Neural cell (in vitro differentiated cells): ENCODE results near the gene THYN1. TPM values are rescaled to one million over a fixed set of nuclear protein-coding genes. Genes with fewer than 3 reads are reported as not detected.

Experiments used
- H2AFZ ChIP-seq: fragments of 200-600, 300-800 bp; sonication (generic), shearing (Covaris generic); 2 replicates; pipeline ENCODE4 v1.6.0; 2014; ENCODE audit warnings: low read depth, mild to moderate bottlenecking, antibody characterized with exemption, low read length, moderate library complexity
- H3F3A ChIP-seq: fragments of 200-600 bp; shearing (Covaris generic); 2 replicates; pipeline ENCODE4 v1.6.1; 2016; ENCODE audit warnings: mild to moderate bottlenecking, moderate library complexity, mixed read lengths, antibody characterized with exemption, low read length; ENCODE audit not compliant: insufficient read depth, poor library complexity, severe bottlenecking
- H3K27ac ChIP-seq: fragments of 200-600, 300-800 bp; sonication (generic), shearing (Covaris generic); 2 replicates; pipeline ENCODE4 v1.5.1; 2014; ENCODE audit warnings: mild to moderate bottlenecking, low read length, moderate library complexity
- H3K27me3 ChIP-seq: fragments of 300-800, 200-600 bp; sonication (generic), shearing (Covaris generic); 2 replicates; pipeline ENCODE4 v1.6.0; 2014; ENCODE audit warnings: mild to moderate bottlenecking, low read depth, low read length, moderate library complexity; ENCODE audit not compliant: insufficient read depth
- H3K36me3 ChIP-seq: fragments of 300-800, 200-600 bp; sonication (generic), shearing (Covaris generic); 2 replicates; pipeline ENCODE4 v1.5.1; 2014; ENCODE audit warnings: mild to moderate bottlenecking, antibody characterized with exemption, low read length, moderate library complexity; ENCODE audit not compliant: insufficient read depth
- H3K4me2 ChIP-seq: fragments of 300-800, 200-600 bp; sonication (generic), shearing (Covaris generic); 2 replicates; pipeline ENCODE4 v1.6.0; 2014; ENCODE audit warnings: mild to moderate bottlenecking, low read length
- H3K4me3 ChIP-seq: fragments of 300-800, 200-600 bp; sonication (generic), shearing (Covaris generic); 2 replicates; pipeline ENCODE4 v1.5.1; 2014; ENCODE audit warnings: mild to moderate bottlenecking, low read length, moderate library complexity
- H3K79me2 ChIP-seq: fragments of 200-600 bp; shearing (Covaris generic); replicated peaks from 2 replicates; pipeline ENCODE4 v1.6.0; 2014; ENCODE audit warnings: mild to moderate bottlenecking, low read length, moderate library complexity; ENCODE audit not compliant: insufficient read depth
- H3K9ac ChIP-seq: fragments of 300-800, 200-600 bp; sonication (generic), shearing (Covaris generic); 2 replicates; pipeline ENCODE4 v1.6.1; 2016; ENCODE audit warnings: mild to moderate bottlenecking, low read length, mixed read lengths
- H3K9me2 ChIP-seq: fragments of 200-600 bp; shearing (Covaris generic); 2 replicates; pipeline ENCODE4 v1.6.1; 2016; ENCODE audit warnings: mild to moderate bottlenecking, low read length, mixed read lengths; ENCODE audit not compliant: insufficient read depth
- H3K9me3 ChIP-seq: fragments of 200-600, 300-800 bp; sonication (generic), shearing (Covaris generic); 2 replicates; pipeline ENCODE4 v1.6.1; 2016; ENCODE audit warnings: mild to moderate bottlenecking, mixed run types, low read length, moderate library complexity, mixed read lengths
- H4K20me1 ChIP-seq: fragments of 200-600 bp; shearing (Covaris generic); 2 replicates; pipeline ENCODE4 v1.6.1; 2016; ENCODE audit warnings: mild to moderate bottlenecking, mixed run types; ENCODE audit not compliant: insufficient read depth
- EP300 ChIP-seq: fragments of 450-650 bp; conservative IDR thresholded peaks from 2 replicates; pipeline ENCODE4 v1.6.1; 2014; ENCODE audit warnings: antibody characterized with exemption, mild to moderate bottlenecking, moderate library complexity; ENCODE audit not compliant: poor library complexity, severe bottlenecking
- EZH2 ChIP-seq: fragments of 200-600, 300-800 bp; shearing (Covaris generic), sonication (generic); IDR thresholded peaks from 2 replicates; pipeline ENCODE4 v1.6.1; 2014; ENCODE audit warnings: antibody characterized with exemption, low read length, borderline replicate concordance, mild to moderate bottlenecking; ENCODE audit not compliant: insufficient read depth, poor library complexity, severe bottlenecking
- MXI1 ChIP-seq: fragments of 450-650 bp; conservative IDR thresholded peaks from 2 replicates; pipeline ENCODE4 v1.6.1; 2014; ENCODE audit warnings: antibody characterized with exemption, mild to moderate bottlenecking; ENCODE audit not compliant: poor library complexity, severe bottlenecking
- POLR2AphosphoS5 ChIP-seq: IDR thresholded peaks from 2 replicates; pipeline ENCODE4 v1.6.1; 2012
- RAD21 ChIP-seq: fragments of 450-650 bp; conservative IDR thresholded peaks from 2 replicates; pipeline ENCODE4 v1.6.1; 2014; ENCODE audit warnings: antibody characterized with exemption, mild to moderate bottlenecking, moderate library complexity
- SMC3 ChIP-seq: fragments of 450-650 bp; conservative IDR thresholded peaks from 2 replicates; pipeline ENCODE4 v1.6.1; 2014; ENCODE audit warnings: antibody characterized with exemption, mild to moderate bottlenecking, moderate library complexity; ENCODE audit not compliant: poor library complexity
- TAF1 ChIP-seq: IDR thresholded peaks from 2 replicates; pipeline ENCODE4 v1.6.1; 2012; ENCODE audit warnings: low read depth
- polyA plus RNA-seq: library from polyadenylated mRNA; depleted of rRNA; stranded (reverse); fragments of >200 nt; gene quantifications from 2 replicates; pipeline ENCODE4 v1.2.3, GENCODE V29; 2014
- TF ChIP-seq, protein P1 (sequence below): fragments of 450-650 bp; IDR thresholded peaks from 2 replicates; pipeline ENCODE4 v1.5.1; 2014; ENCODE audit warnings: antibody characterized with exemption, mild to moderate bottlenecking, moderate library complexity; ENCODE audit not compliant: poor library complexity, severe bottlenecking
- TF ChIP-seq, protein P2 (sequence below): IDR thresholded peaks from 2 replicates; pipeline ENCODE4 v1.6.1; 2012; ENCODE audit warnings: borderline replicate concordance

THYN1 gene
- polyA plus RNA-seq, 1 donor from 2014 or later = 164 TPM

DNA sequence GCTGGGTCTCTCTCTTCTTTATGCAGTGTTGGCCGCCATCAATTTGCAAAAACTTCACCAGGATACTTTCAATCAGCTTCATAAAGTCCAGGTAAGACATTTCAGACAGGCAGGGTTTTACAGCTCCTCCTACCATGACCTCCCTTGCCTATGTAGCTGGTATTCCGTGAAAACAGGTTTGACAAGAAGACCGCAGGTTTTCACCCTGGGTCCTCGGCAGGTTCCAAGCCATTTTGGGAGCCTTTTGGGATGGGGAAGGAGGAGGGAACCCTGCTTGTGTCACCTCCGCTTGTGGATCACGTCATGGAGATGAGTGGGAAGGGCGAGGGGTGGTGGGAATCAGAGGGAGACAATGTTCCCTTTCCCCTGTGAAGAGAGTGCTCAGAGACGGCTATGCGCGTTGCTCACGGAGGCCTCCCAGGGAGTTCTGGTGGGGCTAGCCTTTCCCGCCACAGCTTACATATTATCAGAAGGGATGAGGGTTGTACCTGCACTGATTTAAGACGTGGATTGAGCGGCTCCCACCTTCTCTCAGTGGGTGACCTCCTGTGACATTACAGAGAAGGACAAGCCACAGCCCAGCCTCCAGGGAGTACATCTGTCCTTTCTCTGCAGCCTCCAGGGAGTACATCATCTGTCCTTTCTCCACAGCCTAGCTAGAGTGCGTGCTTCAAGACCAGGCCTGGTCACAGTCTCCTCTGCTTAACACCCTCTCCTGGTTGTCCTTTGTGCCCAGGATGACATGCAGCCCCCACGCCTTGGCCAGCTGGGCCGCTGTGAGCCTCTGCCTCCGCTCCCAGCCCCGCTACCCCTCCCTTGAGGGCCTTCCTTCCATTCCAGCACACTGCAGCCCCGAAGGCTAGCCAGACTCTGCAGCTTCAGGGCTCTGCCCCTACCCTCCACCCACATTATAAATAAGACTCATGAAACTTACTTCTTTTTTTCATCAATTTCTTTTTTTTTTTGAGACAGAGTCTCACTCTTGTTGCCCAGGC lies 40.3 kb upstream of the THYN1 start:
- Histone ChIP-seq H3K79me2 (no peaks in the 10 kb centered on the region), H3K27me3 (no peaks in the 10 kb centered on the region), H3K36me3 (no peaks in the 10 kb centered on the region), H3K4me2 (no peak overlapping the region), H3K9ac (no peak overlapping the region), H3K9me3 (no peaks in the 10 kb centered on the region), H4K20me1 (no peaks in the 10 kb centered on the region), H3K4me3 (no peak overlapping the region), H3F3A (no peaks in the 10 kb centered on the region), H3K9me2 (no peaks in the 10 kb centered on the region), H3K27ac (no peak overlapping the region), H2AFZ (no peak overlapping the region)
- no peak for TF ChIP-seq MXI1
- no peak for TF ChIP-seq EP300
- TF ChIP-seq, protein P1, sequence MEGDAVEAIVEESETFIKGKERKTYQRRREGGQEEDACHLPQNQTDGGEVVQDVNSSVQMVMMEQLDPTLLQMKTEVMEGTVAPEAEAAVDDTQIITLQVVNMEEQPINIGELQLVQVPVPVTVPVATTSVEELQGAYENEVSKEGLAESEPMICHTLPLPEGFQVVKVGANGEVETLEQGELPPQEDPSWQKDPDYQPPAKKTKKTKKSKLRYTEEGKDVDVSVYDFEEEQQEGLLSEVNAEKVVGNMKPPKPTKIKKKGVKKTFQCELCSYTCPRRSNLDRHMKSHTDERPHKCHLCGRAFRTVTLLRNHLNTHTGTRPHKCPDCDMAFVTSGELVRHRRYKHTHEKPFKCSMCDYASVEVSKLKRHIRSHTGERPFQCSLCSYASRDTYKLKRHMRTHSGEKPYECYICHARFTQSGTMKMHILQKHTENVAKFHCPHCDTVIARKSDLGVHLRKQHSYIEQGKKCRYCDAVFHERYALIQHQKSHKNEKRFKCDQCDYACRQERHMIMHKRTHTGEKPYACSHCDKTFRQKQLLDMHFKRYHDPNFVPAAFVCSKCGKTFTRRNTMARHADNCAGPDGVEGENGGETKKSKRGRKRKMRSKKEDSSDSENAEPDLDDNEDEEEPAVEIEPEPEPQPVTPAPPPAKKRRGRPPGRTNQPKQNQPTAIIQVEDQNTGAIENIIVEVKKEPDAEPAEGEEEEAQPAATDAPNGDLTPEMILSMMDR = no peak
- no peak for TF ChIP-seq TAF1
- TF ChIP-seq POLR2AphosphoS5 = no peak
- TF ChIP-seq SMC3 = no peak
- TF ChIP-seq RAD21 = no peak
- TF ChIP-seq, protein P2, sequence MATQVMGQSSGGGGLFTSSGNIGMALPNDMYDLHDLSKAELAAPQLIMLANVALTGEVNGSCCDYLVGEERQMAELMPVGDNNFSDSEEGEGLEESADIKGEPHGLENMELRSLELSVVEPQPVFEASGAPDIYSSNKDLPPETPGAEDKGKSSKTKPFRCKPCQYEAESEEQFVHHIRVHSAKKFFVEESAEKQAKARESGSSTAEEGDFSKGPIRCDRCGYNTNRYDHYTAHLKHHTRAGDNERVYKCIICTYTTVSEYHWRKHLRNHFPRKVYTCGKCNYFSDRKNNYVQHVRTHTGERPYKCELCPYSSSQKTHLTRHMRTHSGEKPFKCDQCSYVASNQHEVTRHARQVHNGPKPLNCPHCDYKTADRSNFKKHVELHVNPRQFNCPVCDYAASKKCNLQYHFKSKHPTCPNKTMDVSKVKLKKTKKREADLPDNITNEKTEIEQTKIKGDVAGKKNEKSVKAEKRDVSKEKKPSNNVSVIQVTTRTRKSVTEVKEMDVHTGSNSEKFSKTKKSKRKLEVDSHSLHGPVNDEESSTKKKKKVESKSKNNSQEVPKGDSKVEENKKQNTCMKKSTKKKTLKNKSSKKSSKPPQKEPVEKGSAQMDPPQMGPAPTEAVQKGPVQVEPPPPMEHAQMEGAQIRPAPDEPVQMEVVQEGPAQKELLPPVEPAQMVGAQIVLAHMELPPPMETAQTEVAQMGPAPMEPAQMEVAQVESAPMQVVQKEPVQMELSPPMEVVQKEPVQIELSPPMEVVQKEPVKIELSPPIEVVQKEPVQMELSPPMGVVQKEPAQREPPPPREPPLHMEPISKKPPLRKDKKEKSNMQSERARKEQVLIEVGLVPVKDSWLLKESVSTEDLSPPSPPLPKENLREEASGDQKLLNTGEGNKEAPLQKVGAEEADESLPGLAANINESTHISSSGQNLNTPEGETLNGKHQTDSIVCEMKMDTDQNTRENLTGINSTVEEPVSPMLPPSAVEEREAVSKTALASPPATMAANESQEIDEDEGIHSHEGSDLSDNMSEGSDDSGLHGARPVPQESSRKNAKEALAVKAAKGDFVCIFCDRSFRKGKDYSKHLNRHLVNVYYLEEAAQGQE = no peak
- no peak for TF ChIP-seq EZH2

DNA sequence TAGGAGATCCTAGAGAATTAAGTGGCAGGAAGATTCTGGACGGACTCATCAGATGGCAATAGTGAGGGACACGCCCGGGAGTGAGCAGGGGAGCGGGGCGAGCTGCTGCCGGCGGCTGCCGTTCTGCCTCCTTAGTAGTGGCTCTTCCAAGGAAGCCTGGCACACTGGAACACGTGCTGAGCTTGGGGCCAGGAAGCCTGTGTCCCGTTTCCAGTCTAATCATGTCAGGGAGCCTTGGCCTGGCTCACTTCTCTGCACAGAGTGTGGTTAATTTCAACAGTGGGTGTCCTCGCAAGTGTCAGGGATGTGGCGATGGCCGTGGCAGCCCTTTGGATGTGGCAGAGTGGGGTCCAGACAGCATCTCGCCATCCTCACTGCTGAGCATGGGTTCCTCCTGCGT lies 39.5 kb upstream of the THYN1 start:
- H3K79me2 ChIP-seq = no peaks in the 10 kb centered on the region
- no peak overlapping the region for H2AFZ ChIP-seq
- H4K20me1 ChIP-seq = no peaks in the 10 kb centered on the region
- no peaks in the 10 kb centered on the region for H3K9me2 ChIP-seq
- no peaks in the 10 kb centered on the region for H3K9me3 ChIP-seq
- H3K9ac ChIP-seq = no peak overlapping the region
- no peaks in the 10 kb centered on the region for H3K27me3 ChIP-seq
- H3K36me3 ChIP-seq = no peaks in the 10 kb centered on the region
- no peak for TF ChIP-seq RAD21
- no peak for TF ChIP-seq TAF1
- no peak for TF ChIP-seq EP300
- no peak for TF ChIP-seq POLR2AphosphoS5
- TF ChIP-seq, protein P2 = no peak
- no peak for TF ChIP-seq MXI1
- H3K27ac ChIP-seq = no peak overlapping the region
- H3F3A ChIP-seq = no peaks in the 10 kb centered on the region
- H3K4me3 ChIP-seq = no peak overlapping the region
- no peak overlapping the region for H3K4me2 ChIP-seq
